Pancreas (tissue), 10 donors: ENCODE measurements around the gene NEK10. TPM values are rescaled to one million over a fixed set of nuclear protein-coding genes. Genes with fewer than 3 reads are reported as not detected.
"Not testable (repeated sequence)": the region's sequence is repeated elsewhere in the genome, so short reads cannot be mapped to it uniquely, and the experiment has no call there.

Source experiments
- ATAC-seq, 4 donors: fragments of 200-7000 bp; cut with Tn5 transposase; one replicate each; pipeline versions ENCODE4 v1.8.0 to v1.9.1; 2020; ENCODE audit warnings: mild to moderate bottlenecking in 4 of 4, moderate library complexity in 4 of 4
- DNase-seq, 6 donors: peaks; one replicate each; pipeline ENCODE4 v3.0.0-alpha.2; 2020
- FAIRE-seq: peaks from 2 replicates; lab custom pipeline; 2012; peaks lifted over from hg19 to GRCh38; lab: Jason Lieb, UNC
- H3K27ac ChIP-seq, 4 donors: fragments of 200-600 bp; sonication (generic); 1 replicate in 3 of 4; 2 replicates in 1 of 4; pipeline versions ENCODE4 v1.5.0 to v1.8.0; 2020
- H3K27me3 ChIP-seq, 4 donors: fragments of 200-600 bp; one replicate each; pipeline ENCODE4 v1.8.0; 2021
- H3K36me3 ChIP-seq, 3 donors: fragments of 200-600 bp; sonication (generic) in 1 of 3; one replicate each; pipeline versions ENCODE4 v1.5.0 to v1.8.0; 2020 to 2021
- H3K4me1 ChIP-seq, 3 donors: fragments of 200-600 bp; one replicate each; pipeline ENCODE4 v1.8.0; 2021
- H3K4me3 ChIP-seq, 4 donors: fragments of 200-600 bp; sonication (generic) in 2 of 4; one replicate each; pipeline versions ENCODE4 v1.5.0 to v1.8.0; 2020 to 2021
- H3K9me3 ChIP-seq, 4 donors: fragments of 200-600 bp; one replicate each; pipeline ENCODE4 v1.8.0; 2021
- WGBS, 2 donors: extraction: QIAGEN DNeasy Blood & Tissue Kit; methylation state at CpG; one replicate each; pipeline ENCODE4 v1.1.7; 2013; 5-methylcytosine and 5-hydroxymethylcytosine counted together
- intact Hi-C, 3 donors: fragments of 100-400 bp; cut with DNase I; formaldehyde crosslinking; loops; one replicate each; pipeline versions ENCODE4 v1.11.1 to v1.14.2; 2022
- polyA plus RNA-seq, 2 donors: library from polyadenylated mRNA; stranded (reverse); fragments of 200-250 nt; gene quantifications; one replicate each; pipeline ENCODE4 v1.2.3, GENCODE V29; 2013
- total RNA-seq, 6 donors: library from RNA; stranded (reverse); fragmentation: NEBNext Ultra II Directional in 4 of 6; extraction: Animal tissue kit (Norgen Biotek cat#: 25700) in 4 of 6; gene quantifications; one replicate each; pipeline versions ENCODE4 v1.2.1 to v1.2.4, GENCODE V29; 2021 to 2023
- TF ChIP-seq, protein P1 (sequence below), 4 donors: fragments of 200-600 bp; sonication (generic) in 3 of 4; IDR thresholded peaks; one replicate each; pipeline versions ENCODE4 v1.5.0 to v1.8.0; 2021; ENCODE audit warnings: antibody characterized with exemption in 4 of 4
- donor health status: healthy with polysubstance abuse.
- donor health status: DM: no; HTN: no; CAD: no; lungs with moderate emphysema.
- donor health status: DM: no; HTN: no; CAD: no.
- donor health status: control.
- donor health status: control.
- donor health status: Bipolar disorder and iron deficiency.
- donor health status: DM: yes; HTN: yes; CAD: no.
- donor health status: DM: no; HTN: no; CAD: no.
- donor health status: DM: no; HTN: no; CAD: no.
- donor health status: DM: yes; HTN: yes; CAD: no.

The NEK10 gene
- total and polyA plus RNA-seq, 8 donors: 0.24 to 0.90 (median 0.37) TPM

DNA sequence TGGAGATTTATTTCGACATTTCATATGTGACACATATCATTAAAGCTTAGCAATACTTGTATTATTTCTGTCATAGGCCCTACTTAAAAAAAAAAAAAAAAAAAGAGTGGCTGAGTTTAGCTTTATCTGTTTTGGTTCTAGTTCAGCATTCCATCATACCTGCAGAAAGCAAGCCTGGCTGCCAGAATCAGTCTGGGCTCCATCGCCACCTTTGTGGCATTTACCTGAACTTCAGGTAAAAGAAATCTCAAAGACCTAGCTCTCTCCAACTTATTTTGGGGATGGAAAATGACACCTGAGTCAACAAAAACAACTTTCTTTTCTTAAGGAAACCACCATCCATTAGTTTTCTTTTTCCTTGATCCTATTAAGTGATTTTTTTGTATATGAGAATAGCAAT lies 82.1 kb downstream of the NEK10 start:
- WGBS, 2 donors: 72 to 85% methylated on average over 2 of the region's 2 CpGs
- FAIRE-seq (no peak), DNase-seq (no peak), ATAC-seq (no peak)
- no peaks in the 10 kb centered on the region for H3K36me3 ChIP-seq
- H3K4me3 ChIP-seq: no peak overlapping the region
- TF ChIP-seq, protein P1, sequence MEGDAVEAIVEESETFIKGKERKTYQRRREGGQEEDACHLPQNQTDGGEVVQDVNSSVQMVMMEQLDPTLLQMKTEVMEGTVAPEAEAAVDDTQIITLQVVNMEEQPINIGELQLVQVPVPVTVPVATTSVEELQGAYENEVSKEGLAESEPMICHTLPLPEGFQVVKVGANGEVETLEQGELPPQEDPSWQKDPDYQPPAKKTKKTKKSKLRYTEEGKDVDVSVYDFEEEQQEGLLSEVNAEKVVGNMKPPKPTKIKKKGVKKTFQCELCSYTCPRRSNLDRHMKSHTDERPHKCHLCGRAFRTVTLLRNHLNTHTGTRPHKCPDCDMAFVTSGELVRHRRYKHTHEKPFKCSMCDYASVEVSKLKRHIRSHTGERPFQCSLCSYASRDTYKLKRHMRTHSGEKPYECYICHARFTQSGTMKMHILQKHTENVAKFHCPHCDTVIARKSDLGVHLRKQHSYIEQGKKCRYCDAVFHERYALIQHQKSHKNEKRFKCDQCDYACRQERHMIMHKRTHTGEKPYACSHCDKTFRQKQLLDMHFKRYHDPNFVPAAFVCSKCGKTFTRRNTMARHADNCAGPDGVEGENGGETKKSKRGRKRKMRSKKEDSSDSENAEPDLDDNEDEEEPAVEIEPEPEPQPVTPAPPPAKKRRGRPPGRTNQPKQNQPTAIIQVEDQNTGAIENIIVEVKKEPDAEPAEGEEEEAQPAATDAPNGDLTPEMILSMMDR (IDR thresholded peaks at IDR 0.05): no peak
- intact Hi-C loops: no loop called here
- no peaks in the 10 kb centered on the region for H3K4me1 ChIP-seq
- no peaks in the 10 kb centered on the region for H3K27me3 ChIP-seq
- H3K9me3 ChIP-seq: no peaks in the 10 kb centered on the region
- H3K27ac ChIP-seq: no peak overlapping the region

DNA sequence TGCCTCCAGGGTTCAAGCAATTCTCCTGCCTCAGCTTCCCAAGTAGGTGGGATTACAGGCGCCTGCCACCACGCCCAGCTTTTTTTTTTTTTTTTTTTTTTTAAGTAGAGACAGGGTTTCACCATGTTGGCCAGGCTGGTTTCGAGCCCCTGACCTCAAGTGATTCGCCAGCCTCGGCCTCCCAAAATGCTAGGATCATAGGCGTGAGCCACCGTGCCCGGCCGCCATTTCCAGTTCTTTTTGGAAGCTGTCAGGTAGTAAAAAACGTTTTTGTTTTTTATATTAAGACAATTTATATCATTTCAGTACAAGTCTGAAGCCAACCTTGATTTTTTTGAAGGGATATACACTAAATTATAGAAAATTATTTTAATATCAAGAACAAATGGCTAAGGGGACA lies 82.7 kb downstream of the NEK10 start:
- H3K36me3 ChIP-seq, DNase-seq, intact Hi-C loops, H3K4me1 ChIP-seq, H3K27me3 ChIP-seq, H3K4me3 ChIP-seq, H3K27ac ChIP-seq, H3K9me3 ChIP-seq, ATAC-seq, FAIRE-seq: not testable (repeated sequence)
- WGBS, 2 donors: 87 to 88% methylated on average over 8 to 10 of the region's 10 CpGs

DNA sequence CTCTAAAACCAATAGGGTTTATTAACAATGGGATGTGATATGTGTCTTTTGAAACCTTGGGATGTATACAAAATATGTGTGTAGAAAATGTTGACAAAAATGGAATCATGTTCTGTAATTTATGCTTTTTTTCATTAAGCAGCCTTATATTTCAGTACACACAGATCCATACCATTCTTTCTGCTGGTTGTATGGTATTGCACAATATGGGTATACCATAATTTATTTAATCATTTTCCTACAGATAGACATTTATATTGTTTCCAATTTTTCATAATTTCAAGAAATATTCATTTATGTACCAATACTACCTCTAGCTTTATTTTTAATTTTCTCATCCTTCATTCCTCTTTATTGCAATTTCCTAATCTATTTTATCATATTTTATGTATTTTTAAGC lies 83.5 kb downstream of the NEK10 start:
- ATAC-seq (no peak), DNase-seq (no peak), FAIRE-seq (no peak)
- Histone ChIP-seq H3K4me3 (no peak overlapping the region), H3K9me3 (no peaks in the 10 kb centered on the region), H3K36me3 (no peaks in the 10 kb centered on the region), H3K4me1 (no peaks in the 10 kb centered on the region), H3K27me3 (no peaks in the 10 kb centered on the region), H3K27ac (no peak overlapping the region)
- intact Hi-C loops: no loop called here
- TF ChIP-seq, protein P1 (IDR thresholded peaks at IDR 0.05): no peak

DNA sequence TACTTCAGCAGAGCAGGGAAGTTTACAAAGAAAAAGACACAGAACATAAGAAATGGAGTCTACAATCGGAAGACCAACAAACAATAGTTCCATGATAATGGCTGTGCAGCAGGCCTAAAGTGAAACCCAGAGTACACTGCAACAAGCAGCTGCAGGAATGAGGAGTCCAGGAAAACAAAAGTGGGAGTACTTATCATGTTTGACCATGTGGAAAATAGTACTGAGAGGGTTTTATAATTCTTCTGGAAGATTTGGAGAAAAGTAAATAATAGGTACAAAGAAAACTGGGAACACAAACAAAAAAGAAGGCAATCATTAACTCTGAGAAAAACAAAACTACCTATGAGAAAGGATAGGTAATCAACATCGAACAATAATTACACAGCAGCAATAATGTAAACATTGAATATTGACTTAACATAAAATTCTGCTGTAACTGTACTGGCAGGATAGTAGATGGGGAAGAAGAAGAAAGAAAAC lies 87.5 kb downstream of the NEK10 start:
- H3K36me3 ChIP-seq: no peaks in the 10 kb centered on the region
- TF ChIP-seq, protein P1 (IDR thresholded peaks at IDR 0.05): no peak
- H3K4me1 ChIP-seq: peaks cover 0 to 5% (median 0%) of the 10 kb centered on the region in 3 donors
- no peak overlapping the region for H3K4me3 ChIP-seq
- H3K9me3 ChIP-seq: no peaks in the 10 kb centered on the region
- ATAC-seq (no peak), FAIRE-seq (no peak), DNase-seq (no peak)
- no peak overlapping the region for H3K27ac ChIP-seq
- 44 to 50% methylated on average over 2 of the region's 2 CpGs for WGBS, 2 donors
- no peaks in the 10 kb centered on the region for H3K27me3 ChIP-seq
- intact Hi-C loops: no loop called here

DNA sequence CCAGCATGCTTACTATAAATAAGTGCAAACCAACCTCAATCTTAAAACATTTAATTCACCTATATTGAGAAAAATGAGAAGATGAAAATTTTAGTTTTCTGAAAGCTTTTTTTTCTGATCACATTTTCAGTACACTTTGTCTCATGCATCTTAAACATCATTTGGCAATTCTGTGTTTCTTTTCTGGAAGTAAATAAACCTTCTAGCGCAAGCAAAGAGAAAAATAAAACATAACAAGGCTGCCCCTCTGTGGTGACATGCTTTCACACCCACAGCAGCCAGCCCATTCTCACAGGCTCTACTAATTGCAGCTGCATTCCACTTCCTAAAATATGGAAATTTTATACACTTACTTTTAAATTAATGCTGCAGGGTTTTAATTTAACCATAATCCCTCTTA lies 90.1 kb downstream of the NEK10 start:
- intact Hi-C loops: loop anchor here in 2 of 3 donors (10.0 kb wide), 2 partner anchors 144 to 154 kb away; no protein-coding TSS in a partner anchor
- WGBS, 2 donors: 42 to 43% methylated on average over 1 of the region's 1 CpG
- Histone ChIP-seq H3K27ac (no peak overlapping the region), H3K9me3 (no peaks in the 10 kb centered on the region), H3K4me3 (no peak overlapping the region), H3K27me3 (no peaks in the 10 kb centered on the region), H3K4me1 (peaks cover 0 to 5% (median 0%) of the 10 kb centered on the region in 3 donors), H3K36me3 (no peaks in the 10 kb centered on the region)
- ATAC-seq (peak in 3 of 4 donors; percentile 76 to 90 (median 88)), FAIRE-seq (peak; percentile 49), DNase-seq (peak in 1 of 6 donors; percentile 13)
- TF ChIP-seq, protein P1 (IDR thresholded peaks at IDR 0.05): peak in 2 of 4 donors; percentile 15 to 27
